SU-DHL-6 (cell line): ENCODE results near the gene FXYD2.

Experiments
- H2AFZ ChIP-seq: fragments of 200-600 bp; sonication (generic); 2 replicates; pipeline ENCODE4 v1.6.1; 2014; ENCODE audit warnings: low read depth, mild to moderate bottlenecking, moderate library complexity, mixed read lengths, antibody characterized with exemption, low read length; ENCODE audit not compliant: severe bottlenecking
- H3F3A ChIP-seq: fragments of 200-600 bp; shearing (Covaris generic); 2 replicates; pipeline ENCODE4 v1.6.0; 2016; ENCODE audit warnings: antibody characterized with exemption, mild to moderate bottlenecking; ENCODE audit not compliant: insufficient read depth
- H3K27ac ChIP-seq: fragments of 200-600 bp; sonication (generic); 2 replicates; pipeline ENCODE4 v1.5.1; 2016; ENCODE audit warnings: low read depth, mild to moderate bottlenecking, low read length, moderate library complexity, mixed read lengths
- H3K27me3 ChIP-seq: fragments of 200-600 bp; sonication (generic), shearing (Covaris generic); 2 replicates; pipeline ENCODE4 v1.6.0; 2014; ENCODE audit warnings: mild to moderate bottlenecking, low read length
- H3K36me3 ChIP-seq: fragments of 200-600 bp; sonication (generic); 2 replicates; pipeline ENCODE4 v1.6.1; 2014; ENCODE audit warnings: mild to moderate bottlenecking, low read length, mixed read lengths
- H3K4me2 ChIP-seq: fragments of 300-600, 200-600 bp; shearing (Covaris generic), sonication (generic); 2 replicates; pipeline ENCODE4 v1.6.0; 2014; ENCODE audit warnings: low read length, low read depth, mild to moderate bottlenecking; ENCODE audit not compliant: poor library complexity, severe bottlenecking
- H3K4me3 ChIP-seq: fragments of 200-600 bp; sonication (generic); 2 replicates; pipeline ENCODE4 v1.5.1; 2014; ENCODE audit warnings: antibody characterized with exemption, low read length, mild to moderate bottlenecking, mixed read lengths; ENCODE audit not compliant: insufficient read depth, poor library complexity, severe bottlenecking
- H3K79me2 ChIP-seq: fragments of 200-600 bp; sonication (generic); 2 replicates; pipeline ENCODE4 v1.6.1; 2014; ENCODE audit warnings: mild to moderate bottlenecking, low read length, moderate library complexity; ENCODE audit not compliant: insufficient read depth
- H3K9ac ChIP-seq: fragments of 200-600 bp; sonication (generic); 2 replicates; pipeline ENCODE4 v1.7.0; 2014; ENCODE audit warnings: mild to moderate bottlenecking, low read length
- H3K9me2 ChIP-seq: fragments of 200-600 bp; sonication (generic); replicated peaks from 2 replicates; pipeline ENCODE4 v1.6.1; 2014; ENCODE audit warnings: low read length; ENCODE audit not compliant: insufficient read depth
- H3K9me3 ChIP-seq: fragments of 200-600 bp; sonication (generic); 2 replicates; pipeline ENCODE4 v1.6.1; 2014; ENCODE audit warnings: low read length, mixed read lengths; ENCODE audit not compliant: insufficient read depth
- H4K20me1 ChIP-seq: fragments of 200-600 bp; sonication (generic); 2 replicates; pipeline ENCODE4 v1.6.1; 2014; ENCODE audit warnings: low read depth, mild to moderate bottlenecking, antibody characterized with exemption, low read length, moderate library complexity, mixed read lengths
- CTCF ChIP-seq: fragments of 200-600 bp; sonication (generic); IDR thresholded peaks from one replicate; pipeline ENCODE4 v1.5.1; 2017; ENCODE audit warnings: antibody characterized with exemption, mild to moderate bottlenecking, low read length, moderate library complexity; ENCODE audit not compliant: insufficient read depth, poor library complexity, severe bottlenecking
- EZH2phosphoT487 ChIP-seq: fragments of 200-600 bp; sonication (generic), shearing (Covaris generic); conservative IDR thresholded peaks from 2 replicates; pipeline ENCODE4 v1.6.1; 2018; ENCODE audit warnings: mild to moderate bottlenecking, antibody characterized with exemption, low read length, moderate library complexity, mixed read lengths

Gene FXYD2

GRCh38 chr11:117793583-117793982 lies 31.0 kb downstream of the FXYD2 start:
- Histone ChIP-seq H3K9me3 (no peaks in the 10 kb centered on the region), H2AFZ (no peak overlapping the region), H3K4me2 (no peak overlapping the region), H3K27ac (no peak overlapping the region), H3K36me3 (no peaks in the 10 kb centered on the region), H4K20me1 (no peaks in the 10 kb centered on the region), H3K9ac (no peak overlapping the region), H3F3A (no peaks in the 10 kb centered on the region), H3K9me2 (no peaks in the 10 kb centered on the region), H3K79me2 (no peaks in the 10 kb centered on the region), H3K27me3 (no peaks in the 10 kb centered on the region), H3K4me3 (no peak overlapping the region)
- TF ChIP-seq EZH2phosphoT487 (no peak), CTCF (no peak)

DNA sequence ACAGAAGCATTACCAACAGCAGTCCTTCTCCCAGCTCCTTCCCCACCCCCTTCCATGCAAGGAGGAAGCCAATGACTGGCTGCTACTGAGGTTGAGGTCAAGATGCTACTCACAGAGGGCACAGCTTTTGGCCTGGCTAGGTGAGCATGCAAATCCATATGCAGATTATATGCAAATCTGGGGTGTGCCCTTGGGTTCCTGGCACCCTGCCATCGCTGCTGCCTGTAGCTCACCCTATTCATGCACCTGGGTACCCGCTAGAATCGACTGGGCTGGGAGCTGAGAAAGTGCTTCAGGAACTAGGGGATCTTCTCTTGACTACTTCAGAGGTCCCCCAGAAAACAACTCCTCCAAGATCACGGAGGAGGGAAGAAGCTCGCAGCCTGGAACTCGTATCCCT lies 31.6 kb downstream of the FXYD2 start:
- TF ChIP-seq CTCF: no peak
- no peak for TF ChIP-seq EZH2phosphoT487
- H3K4me2 ChIP-seq: no peak overlapping the region
- H3K4me3 ChIP-seq: no peak overlapping the region
- no peaks in the 10 kb centered on the region for H3K79me2 ChIP-seq
- H3K9me3 ChIP-seq: no peaks in the 10 kb centered on the region
- H3K9ac ChIP-seq: no peak overlapping the region
- no peak overlapping the region for H3K27ac ChIP-seq
- H3K36me3 ChIP-seq: no peaks in the 10 kb centered on the region
- no peaks in the 10 kb centered on the region for H3K9me2 ChIP-seq
- H4K20me1 ChIP-seq: no peaks in the 10 kb centered on the region
- no peaks in the 10 kb centered on the region for H3K27me3 ChIP-seq
- no peak overlapping the region for H2AFZ ChIP-seq
- no peaks in the 10 kb centered on the region for H3F3A ChIP-seq

DNA sequence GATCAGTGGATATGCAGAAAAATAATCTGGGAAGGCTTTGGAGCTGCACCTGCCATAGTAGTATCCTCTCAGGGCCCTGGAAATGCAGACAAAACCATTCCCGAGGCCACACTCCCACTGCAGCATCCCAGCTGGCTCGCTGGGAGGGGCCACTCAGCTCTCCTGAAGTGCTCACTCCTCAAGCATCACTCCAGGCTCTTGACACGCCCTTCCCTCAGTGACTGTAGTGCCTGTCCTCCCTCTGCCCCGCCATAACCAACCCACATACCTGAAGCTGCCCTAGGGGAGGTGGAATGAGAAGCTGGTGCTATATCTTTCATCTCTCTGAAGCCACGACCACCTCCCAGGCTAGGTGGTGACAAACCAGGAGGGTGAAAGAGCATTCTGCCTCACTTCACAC lies 32.3 kb downstream of the FXYD2 start:
- no peaks in the 10 kb centered on the region for H3K79me2 ChIP-seq
- TF ChIP-seq CTCF (no peak), EZH2phosphoT487 (no peak)
- H3K9me3 ChIP-seq: no peaks in the 10 kb centered on the region
- H3K4me2 ChIP-seq: no peak overlapping the region
- no peak overlapping the region for H3K27ac ChIP-seq
- no peaks in the 10 kb centered on the region for H3K36me3 ChIP-seq
- H3K4me3 ChIP-seq: no peak overlapping the region
- H3F3A ChIP-seq: no peaks in the 10 kb centered on the region
- no peaks in the 10 kb centered on the region for H3K9me2 ChIP-seq
- H3K27me3 ChIP-seq: no peaks in the 10 kb centered on the region
- no peaks in the 10 kb centered on the region for H4K20me1 ChIP-seq
- H2AFZ ChIP-seq: no peak overlapping the region
- no peak overlapping the region for H3K9ac ChIP-seq

DNA sequence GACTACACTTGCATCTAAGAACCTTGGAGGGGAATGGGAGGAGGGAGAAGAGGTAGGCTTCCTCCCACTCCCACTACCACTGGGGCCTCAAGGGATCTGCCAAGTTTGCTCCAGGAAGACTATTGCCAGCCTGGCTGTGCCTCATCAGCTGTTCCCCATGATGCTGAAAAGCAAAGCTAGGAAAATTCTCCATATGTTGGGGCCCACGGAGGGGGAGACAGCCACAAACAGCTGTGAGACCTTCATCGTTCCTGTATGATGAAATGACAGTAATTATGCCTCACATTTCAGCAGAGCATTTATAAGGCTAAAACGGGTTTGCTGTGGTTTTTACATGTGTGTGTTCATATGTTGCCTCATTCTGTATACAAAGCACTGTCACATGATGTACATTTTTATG lies 34.3 kb downstream of the FXYD2 start:
- Histone ChIP-seq H3K27ac (no peak overlapping the region), H3F3A (no peaks in the 10 kb centered on the region), H3K27me3 (no peaks in the 10 kb centered on the region), H3K9me2 (no peaks in the 10 kb centered on the region), H3K36me3 (no peaks in the 10 kb centered on the region), H4K20me1 (no peaks in the 10 kb centered on the region), H2AFZ (no peak overlapping the region), H3K79me2 (no peaks in the 10 kb centered on the region), H3K4me3 (no peak overlapping the region), H3K9me3 (no peaks in the 10 kb centered on the region), H3K4me2 (no peak overlapping the region), H3K9ac (no peak overlapping the region)
- no peak for TF ChIP-seq CTCF
- no peak for TF ChIP-seq EZH2phosphoT487
